ENCODE results near the gene NONO. TPM values are rescaled to one million over a fixed set of nuclear protein-coding genes. Genes with fewer than 3 reads are reported as not detected.

The NONO gene, protein sequence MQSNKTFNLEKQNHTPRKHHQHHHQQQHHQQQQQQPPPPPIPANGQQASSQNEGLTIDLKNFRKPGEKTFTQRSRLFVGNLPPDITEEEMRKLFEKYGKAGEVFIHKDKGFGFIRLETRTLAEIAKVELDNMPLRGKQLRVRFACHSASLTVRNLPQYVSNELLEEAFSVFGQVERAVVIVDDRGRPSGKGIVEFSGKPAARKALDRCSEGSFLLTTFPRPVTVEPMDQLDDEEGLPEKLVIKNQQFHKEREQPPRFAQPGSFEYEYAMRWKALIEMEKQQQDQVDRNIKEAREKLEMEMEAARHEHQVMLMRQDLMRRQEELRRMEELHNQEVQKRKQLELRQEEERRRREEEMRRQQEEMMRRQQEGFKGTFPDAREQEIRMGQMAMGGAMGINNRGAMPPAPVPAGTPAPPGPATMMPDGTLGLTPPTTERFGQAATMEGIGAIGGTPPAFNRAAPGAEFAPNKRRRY
- 100 to 1,000 TPM; 168 to 243 TPM for total RNA-seq

GRCh38 chrX:71283403-71284143, at the start of gene NONO:
NONO (plus strand) TSS chrX:71283635; CDS start chrX:71290638, 7,003 bp downstream.
- no peak for TF ChIP-seq CTCF (IDR thresholded peaks at IDR 0.05)

GRCh38 chrX:71235482-71235881, 48.0 kb upstream of the NONO start:
- Histone ChIP-seq H3K4me3 (no peak overlapping the region), H3K27ac (no peak overlapping the region), H3K36me3 (no peaks in the 10 kb centered on the region), H3K9me3 (no peaks in the 10 kb centered on the region), H3K27me3 (replicated peaks; ENCODE audit: insufficient read depth) (no peaks in the 10 kb centered on the region), H3K4me1 (ENCODE audit: control insufficient read depth in 1 of 2, low read depth in 2 of 2) (no peaks in the 10 kb centered on the region)
- ATAC-seq (ENCODE audit: insufficient number of reproducible peaks, low FRiP score, low read depth), result no peak
- no peak for DNase-seq (ENCODE audit: low spot score)
- no peak for TF ChIP-seq CTCF (IDR thresholded peaks at IDR 0.05)

More at GRCh38 chrX:71283403-71284143, at the start of gene NONO:
- H3K4me3 ChIP-seq, result peak within 1 kb of the TSS; percentile 89
- H3K36me3 ChIP-seq, result no peaks in the 10 kb centered on the region
- H3K9me3 ChIP-seq, result no peaks in the 10 kb centered on the region
- peak within 1 kb of the TSS; percentile 93 to 95 for H3K27ac ChIP-seq
- DNase-seq (ENCODE audit: low spot score), result peak; percentile 51
- no peaks in the 10 kb centered on the region for H3K27me3 ChIP-seq (replicated peaks; ENCODE audit: insufficient read depth)
- H3K4me1 ChIP-seq (ENCODE audit: control insufficient read depth in 1 of 2, low read depth in 2 of 2), result peaks cover 7 to 19% of the 10 kb centered on the region in 2 donors
- peak; percentile 94 for ATAC-seq (ENCODE audit: insufficient number of reproducible peaks, low FRiP score, low read depth)

DNA sequence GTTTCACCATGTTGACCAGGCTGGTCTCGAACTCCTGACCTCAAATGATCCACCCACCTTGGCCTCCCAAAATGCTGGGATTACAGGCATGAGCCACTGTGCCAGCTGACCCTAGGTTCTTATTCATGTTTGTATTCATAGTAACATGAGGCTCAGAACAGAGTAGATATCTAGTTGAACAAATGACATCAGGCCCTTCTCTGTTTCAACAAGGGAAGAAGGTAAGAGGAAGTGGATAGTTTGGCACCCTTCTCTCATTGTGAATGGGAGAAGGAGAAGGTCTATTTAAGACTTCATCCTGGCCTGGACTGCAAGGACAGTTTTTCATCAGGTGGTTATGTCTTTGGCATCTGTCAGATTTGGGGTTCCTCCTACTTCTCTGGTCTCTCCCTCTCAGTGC, 46.6 kb upstream of the NONO start:
- no peak overlapping the region for H3K4me3 ChIP-seq
- no peak for TF ChIP-seq CTCF (IDR thresholded peaks at IDR 0.05)
- ATAC-seq (ENCODE audit: insufficient number of reproducible peaks, low FRiP score, low read depth) (no peak), DNase-seq (ENCODE audit: low spot score) (no peak)
- no peaks in the 10 kb centered on the region for H3K4me1 ChIP-seq (ENCODE audit: control insufficient read depth in 1 of 2, low read depth in 2 of 2)
- H3K27ac ChIP-seq, result no peak overlapping the region
- H3K27me3 ChIP-seq (replicated peaks; ENCODE audit: insufficient read depth), result no peaks in the 10 kb centered on the region
- no peaks in the 10 kb centered on the region for H3K36me3 ChIP-seq
- H3K9me3 ChIP-seq, result no peaks in the 10 kb centered on the region

DNA sequence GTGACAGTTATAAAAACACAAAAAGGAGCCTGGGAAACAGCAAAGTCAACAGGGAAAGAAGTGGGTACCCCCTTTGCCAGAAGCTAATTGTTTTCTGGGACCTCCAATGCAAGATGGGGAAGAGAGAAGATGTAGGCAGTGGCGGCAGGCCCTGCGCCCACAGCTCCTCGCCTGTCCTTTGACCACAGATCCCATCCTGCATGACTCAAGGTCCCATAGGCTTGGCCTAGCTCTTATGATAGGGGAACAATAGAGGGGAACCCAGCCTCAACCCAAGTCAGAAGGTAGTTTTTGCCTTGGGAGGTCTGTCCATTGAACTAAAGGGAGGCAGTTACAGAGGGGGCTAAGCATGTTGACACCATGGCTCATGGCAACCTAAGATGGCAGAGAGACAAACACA, 43.7 kb upstream of the NONO start:
- H3K4me3 ChIP-seq, result no peak overlapping the region
- no peak for TF ChIP-seq CTCF (IDR thresholded peaks at IDR 0.05)
- no peaks in the 10 kb centered on the region for H3K4me1 ChIP-seq (ENCODE audit: control insufficient read depth in 1 of 2, low read depth in 2 of 2)
- H3K27me3 ChIP-seq (replicated peaks; ENCODE audit: insufficient read depth), result no peaks in the 10 kb centered on the region
- H3K27ac ChIP-seq, result no peak overlapping the region
- H3K36me3 ChIP-seq, result peaks cover 6% of the 10 kb centered on the region
- ATAC-seq (ENCODE audit: insufficient number of reproducible peaks, low FRiP score, low read depth), result no peak
- no peaks in the 10 kb centered on the region for H3K9me3 ChIP-seq
- DNase-seq (ENCODE audit: low spot score), result no peak

DNA sequence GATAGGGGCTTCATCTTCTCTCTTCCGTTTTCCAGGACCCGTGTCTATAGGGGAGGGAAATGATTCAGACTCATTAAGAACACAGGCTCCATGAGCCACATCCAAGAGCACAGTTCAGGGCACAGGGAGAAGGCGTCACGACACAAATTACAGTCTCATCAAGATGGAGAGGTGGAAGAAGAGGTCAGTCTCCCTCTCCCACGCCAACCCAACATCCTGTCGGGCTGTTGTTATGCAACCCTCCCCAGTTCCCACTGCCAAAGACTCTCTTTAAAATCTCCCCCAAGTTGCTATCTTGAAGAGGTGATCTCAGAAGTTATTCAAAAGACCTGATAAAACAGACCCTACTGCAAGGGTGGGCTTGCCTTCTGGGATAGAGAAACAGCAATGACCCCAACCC, 42.1 kb upstream of the NONO start:
- H3K27me3 ChIP-seq (replicated peaks; ENCODE audit: insufficient read depth), result no peaks in the 10 kb centered on the region
- H3K27ac ChIP-seq, result no peak overlapping the region
- no peak overlapping the region for H3K4me3 ChIP-seq
- no peak for TF ChIP-seq CTCF (IDR thresholded peaks at IDR 0.05)
- no peaks in the 10 kb centered on the region for H3K9me3 ChIP-seq
- ATAC-seq (ENCODE audit: insufficient number of reproducible peaks, low FRiP score, low read depth), result no peak
- no peak for DNase-seq (ENCODE audit: low spot score)
- H3K4me1 ChIP-seq (ENCODE audit: control insufficient read depth in 1 of 2, low read depth in 2 of 2), result no peaks in the 10 kb centered on the region
- peaks cover 8% of the 10 kb centered on the region for H3K36me3 ChIP-seq
